WERI-Rb-1 (cell line): ENCODE data around the gene PDE4B.

Experiments
- DNase-seq: peaks from one replicate; pipeline ENCODE4 v3.0.0-alpha.2; 2020
- H3K27ac ChIP-seq: fragments of 250-450 bp; sonication (Bioruptor Pico); 2 replicates; pipeline ENCODE4 v1.5.1; 2020; ENCODE audit warnings: mild to moderate bottlenecking, moderate library complexity
- H3K27me3 ChIP-seq: fragments of 250-450 bp; sonication (Bioruptor Pico); 2 replicates; pipeline ENCODE4 v1.5.1; 2021; ENCODE audit warnings: mild to moderate bottlenecking, low read depth, moderate library complexity; ENCODE audit not compliant: insufficient read depth, severe bottlenecking
- H3K36me3 ChIP-seq: fragments of 250-450 bp; sonication (Bioruptor Pico); 2 replicates; pipeline ENCODE4 v1.5.1; 2020; ENCODE audit warnings: mild to moderate bottlenecking, moderate library complexity
- H3K4me3 ChIP-seq: 2 replicates; pipeline ENCODE4 v1.5.1; 2011; ENCODE audit warnings: low read depth, mild to moderate bottlenecking, control low read depth, low read length
- H3K9me3 ChIP-seq: fragments of 250-450 bp; sonication (Bioruptor Pico); 2 replicates; pipeline ENCODE4 v1.5.1; 2021; ENCODE audit warnings: mild to moderate bottlenecking, moderate library complexity; ENCODE audit not compliant: severe bottlenecking
- TF ChIP-seq, protein P1 (sequence below): IDR thresholded peaks from 2 replicates; pipeline ENCODE4 v1.5.1; 2011; ENCODE audit warnings: low read depth, mild to moderate bottlenecking, control low read depth, inconsistent platforms, low read length

Gene PDE4B

GRCh38 chr1:65759516-65759915, 33.2 kb upstream of the PDE4B start:
- H3K4me3 ChIP-seq: no peak overlapping the region
- DNase-seq: no peak
- TF ChIP-seq, protein P1, sequence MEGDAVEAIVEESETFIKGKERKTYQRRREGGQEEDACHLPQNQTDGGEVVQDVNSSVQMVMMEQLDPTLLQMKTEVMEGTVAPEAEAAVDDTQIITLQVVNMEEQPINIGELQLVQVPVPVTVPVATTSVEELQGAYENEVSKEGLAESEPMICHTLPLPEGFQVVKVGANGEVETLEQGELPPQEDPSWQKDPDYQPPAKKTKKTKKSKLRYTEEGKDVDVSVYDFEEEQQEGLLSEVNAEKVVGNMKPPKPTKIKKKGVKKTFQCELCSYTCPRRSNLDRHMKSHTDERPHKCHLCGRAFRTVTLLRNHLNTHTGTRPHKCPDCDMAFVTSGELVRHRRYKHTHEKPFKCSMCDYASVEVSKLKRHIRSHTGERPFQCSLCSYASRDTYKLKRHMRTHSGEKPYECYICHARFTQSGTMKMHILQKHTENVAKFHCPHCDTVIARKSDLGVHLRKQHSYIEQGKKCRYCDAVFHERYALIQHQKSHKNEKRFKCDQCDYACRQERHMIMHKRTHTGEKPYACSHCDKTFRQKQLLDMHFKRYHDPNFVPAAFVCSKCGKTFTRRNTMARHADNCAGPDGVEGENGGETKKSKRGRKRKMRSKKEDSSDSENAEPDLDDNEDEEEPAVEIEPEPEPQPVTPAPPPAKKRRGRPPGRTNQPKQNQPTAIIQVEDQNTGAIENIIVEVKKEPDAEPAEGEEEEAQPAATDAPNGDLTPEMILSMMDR: no peak
- no peak overlapping the region for H3K27ac ChIP-seq
- H3K27me3 ChIP-seq: no peaks in the 10 kb centered on the region
- no peaks in the 10 kb centered on the region for H3K36me3 ChIP-seq
- no peaks in the 10 kb centered on the region for H3K9me3 ChIP-seq

- no peak for DNase-seq
- H3K4me3 ChIP-seq: no peak overlapping the region
- no peaks in the 10 kb centered on the region for H3K27me3 ChIP-seq
- no peak overlapping the region for H3K27ac ChIP-seq
- TF ChIP-seq, protein P1: no peak
- no peaks in the 10 kb centered on the region for H3K36me3 ChIP-seq
- no peaks in the 10 kb centered on the region for H3K9me3 ChIP-seq
These were observed 30.4 kb upstream of the PDE4B start for GRCh38 chr1:65762081-65762862.

DNA sequence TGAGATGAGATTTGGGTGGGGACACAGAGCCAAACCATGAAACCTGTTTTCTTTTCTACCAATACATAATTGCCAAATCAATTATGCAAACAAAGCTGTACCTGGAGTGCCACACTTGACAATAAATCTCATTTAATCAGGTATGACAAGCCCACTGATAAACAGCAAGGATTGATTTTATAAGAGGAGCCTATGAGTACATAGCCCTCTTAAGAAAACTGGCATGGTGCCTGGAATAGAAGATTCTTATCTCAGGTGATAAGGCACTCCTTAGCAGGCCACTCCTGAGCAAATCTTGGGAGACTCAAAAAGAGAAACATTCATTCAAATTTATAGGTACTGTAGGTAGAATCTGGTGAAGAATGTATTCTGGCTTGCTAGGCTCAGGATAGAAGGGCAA, 28.6 kb upstream of the PDE4B start:
- DNase-seq: no peak
- H3K27ac ChIP-seq: no peak overlapping the region
- TF ChIP-seq, protein P1: no peak
- no peak overlapping the region for H3K4me3 ChIP-seq
- H3K36me3 ChIP-seq: no peaks in the 10 kb centered on the region
- no peaks in the 10 kb centered on the region for H3K27me3 ChIP-seq
- H3K9me3 ChIP-seq: no peaks in the 10 kb centered on the region

DNA sequence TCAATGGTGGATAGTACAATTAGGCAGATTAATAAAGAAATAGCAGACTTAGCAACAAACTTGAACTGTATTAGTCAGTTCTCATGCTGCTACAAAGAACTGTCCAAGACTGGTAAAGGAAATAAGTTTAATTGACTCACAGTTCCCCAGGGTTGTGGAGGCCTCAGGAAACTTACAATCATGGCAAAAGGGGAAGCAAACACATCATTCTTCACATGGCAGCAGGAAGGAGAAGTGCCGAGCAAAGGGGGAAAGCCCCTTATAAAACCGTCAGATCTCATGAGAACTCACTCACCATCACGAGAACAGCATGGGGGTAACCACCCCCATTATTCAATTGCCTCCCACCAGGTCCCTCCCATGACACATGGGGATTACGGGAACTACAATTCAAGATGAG, 27.1 kb upstream of the PDE4B start:
- H3K27me3 ChIP-seq: no peaks in the 10 kb centered on the region
- no peak overlapping the region for H3K4me3 ChIP-seq
- no peaks in the 10 kb centered on the region for H3K9me3 ChIP-seq
- no peak for DNase-seq
- H3K36me3 ChIP-seq: no peaks in the 10 kb centered on the region
- H3K27ac ChIP-seq: no peak overlapping the region
- TF ChIP-seq, protein P1: no peak

GRCh38 chr1:65769636-65770035, 23.1 kb upstream of the PDE4B start:
- TF ChIP-seq, protein P1: no peak
- no peak for DNase-seq
- H3K9me3 ChIP-seq: no peaks in the 10 kb centered on the region
- H3K4me3 ChIP-seq: no peak overlapping the region
- no peak overlapping the region for H3K27ac ChIP-seq
- H3K36me3 ChIP-seq: no peaks in the 10 kb centered on the region
- no peaks in the 10 kb centered on the region for H3K27me3 ChIP-seq

DNA sequence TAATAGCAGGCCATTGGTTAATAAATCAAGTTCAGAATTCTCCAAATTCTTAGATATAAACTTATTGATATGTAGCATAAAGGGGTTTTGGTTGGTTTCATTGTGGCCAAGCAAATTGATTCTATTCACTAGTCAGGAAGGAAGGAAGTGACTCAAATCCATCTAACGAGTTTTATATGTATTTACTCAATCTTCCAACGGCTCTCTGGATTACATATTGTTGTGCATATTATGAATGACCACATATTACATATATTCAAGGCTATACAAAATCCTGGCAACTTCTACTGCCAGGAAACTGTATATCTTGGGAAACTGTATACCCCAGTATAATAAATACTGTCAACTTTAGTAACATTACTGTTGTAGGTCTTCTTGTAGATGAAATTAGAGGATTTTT, 20.1 kb upstream of the PDE4B start:
- Histone ChIP-seq H3K27me3 (no peaks in the 10 kb centered on the region), H3K4me3 (no peak overlapping the region), H3K9me3 (no peaks in the 10 kb centered on the region), H3K36me3 (no peaks in the 10 kb centered on the region), H3K27ac (no peak overlapping the region)
- DNase-seq: no peak
- TF ChIP-seq, protein P1: no peak
